Amniotic stem cell (primary cell): ENCODE results near the gene OCLN.
"Not testable (repeated sequence)": the region's sequence is repeated elsewhere in the genome, so short reads cannot be mapped to it uniquely, and the experiment has no call there.

Source experiments
- DNase-seq: peaks from one replicate; lab custom pipeline; 2025; lab: John Stamatoyannopoulos, UW

OCLN gene

GRCh38 chr5:69528609-69529008, 36.0 kb downstream of the OCLN start:
- DNase-seq: no peak

DNA sequence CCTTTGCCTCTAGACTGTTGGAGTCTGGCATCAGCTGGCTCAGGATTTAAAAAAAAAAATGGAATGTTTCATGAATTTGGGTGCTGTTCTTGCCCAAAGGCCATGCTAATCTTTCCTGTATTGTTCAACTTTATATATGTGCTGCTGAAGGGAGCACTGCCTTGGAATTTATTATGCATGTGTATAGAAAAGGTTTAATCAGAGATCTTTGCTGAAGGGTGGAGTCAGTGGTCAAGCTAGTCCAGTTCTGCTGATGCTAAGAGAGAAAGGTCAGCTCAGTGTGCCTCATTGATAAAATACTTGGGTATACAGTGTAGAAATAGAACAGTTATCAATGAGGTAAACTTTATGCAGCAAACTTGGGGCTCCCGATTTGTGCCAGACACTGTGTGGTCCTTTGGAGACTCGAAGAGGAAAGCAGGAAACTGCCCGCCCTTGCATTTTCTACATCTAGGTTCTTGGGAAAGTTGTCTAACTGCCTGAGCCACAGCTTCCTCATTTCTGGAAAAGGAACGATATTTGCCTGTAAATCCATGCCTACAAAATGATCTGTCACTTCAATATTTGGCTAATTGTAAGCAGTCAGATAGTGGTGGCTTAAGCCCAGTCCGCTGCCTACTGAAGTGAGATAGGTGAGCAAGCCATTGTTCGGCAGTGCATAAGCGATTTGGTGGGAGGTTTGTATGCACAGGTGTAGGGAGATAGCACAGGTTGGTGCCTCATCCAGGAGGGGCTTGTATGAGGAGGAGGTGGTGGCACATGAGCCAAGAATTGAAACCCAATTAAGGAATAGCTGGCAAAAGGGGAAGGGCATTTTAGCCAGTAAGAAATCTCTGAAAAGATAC, 38.2 kb downstream of the OCLN start:
- no peak for DNase-seq

GRCh38 chr5:69531406-69531801, 38.8 kb downstream of the OCLN start:
- DNase-seq: no peak

GRCh38 chr5:69537911-69538310, 45.3 kb downstream of the OCLN start:
- DNase-seq: not testable (repeated sequence)

- DNase-seq: not testable (repeated sequence)
Measured at GRCh38 chr5:69538735-69539134, 46.1 kb downstream of the OCLN start.

DNA sequence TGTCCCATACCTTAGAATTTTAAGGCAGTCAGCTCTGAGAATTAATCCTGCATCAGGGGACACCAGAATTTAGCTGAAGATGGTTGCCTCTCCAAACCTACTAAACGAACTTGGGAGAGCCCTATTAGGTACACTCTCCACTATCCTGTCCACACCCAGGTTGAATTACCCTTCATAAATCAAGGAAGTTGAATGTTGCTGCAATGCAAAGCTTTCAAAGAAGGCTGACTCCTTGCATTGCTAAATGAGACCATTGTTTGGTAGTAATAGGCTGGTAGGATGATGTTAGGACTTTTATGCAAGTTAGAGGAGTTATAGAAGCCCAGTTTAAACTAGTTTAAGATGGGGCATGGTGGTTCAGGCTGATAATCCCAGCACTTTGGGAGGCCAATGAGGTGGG, 48.8 kb downstream of the OCLN start:
- DNase-seq: not testable (repeated sequence)

GRCh38 chr5:69542838-69543618, 50.4 kb downstream of the OCLN start:
- not testable (repeated sequence) for DNase-seq

- DNase-seq: not testable (repeated sequence)
Measured at GRCh38 chr5:69544602-69545001, 52.0 kb downstream of the OCLN start.

- not testable (repeated sequence) for DNase-seq
Measured at GRCh38 chr5:69559908-69560330, 67.3 kb downstream of the OCLN start, which contains the start of gene GTF2H2C. Gene GTF2H2C (plus strand): TSS chr5:69560191. CDS start chr5:69565133, 4,942 bp downstream.

GRCh38 chr5:69560587-69561431, 68.2 kb downstream of the OCLN start:
- not testable (repeated sequence) for DNase-seq

GRCh38 chr5:69566172-69566571, 73.6 kb downstream of the OCLN start:
- not testable (repeated sequence) for DNase-seq

GRCh38 chr5:69568072-69568471, 75.5 kb downstream of the OCLN start:
- DNase-seq: not testable (repeated sequence)

GRCh38 chr5:69583356-69583755, 90.8 kb downstream of the OCLN start:
- not testable (repeated sequence) for DNase-seq

GRCh38 chr5:69596114-69596840, 103.7 kb downstream of the OCLN start:
- DNase-seq: not testable (repeated sequence)

- DNase-seq: not testable (repeated sequence)
Measured at GRCh38 chr5:69601947-69602346, 109.4 kb downstream of the OCLN start.

DNA sequence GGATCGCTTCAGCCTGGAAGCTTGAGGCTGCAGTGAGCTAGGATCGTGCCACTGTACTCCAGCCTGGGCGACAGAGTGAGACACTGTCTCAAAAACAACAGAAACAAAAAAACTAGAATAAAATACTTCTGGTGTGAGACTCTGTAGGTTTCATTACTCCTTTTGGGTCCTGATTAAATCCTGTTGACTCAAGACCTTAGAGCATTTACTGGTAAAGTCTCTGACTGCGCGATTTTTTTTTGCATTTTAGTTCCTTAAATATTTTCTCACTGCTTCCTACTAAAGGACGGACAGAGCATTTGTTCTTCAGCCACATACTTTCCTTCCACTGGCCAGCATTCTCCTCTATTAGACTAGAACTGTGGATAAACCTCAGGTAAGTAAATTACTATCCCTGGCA, 114.2 kb downstream of the OCLN start:
- not testable (repeated sequence) for DNase-seq
